Measurements from ENCODE around the gene C5orf58.

- no peak for TF ChIP-seq CTCF (conservative IDR thresholded peaks at IDR 0.05 in 1 of 2, IDR thresholded peaks at IDR 0.05 in 1 of 2; ENCODE audit: low read depth in 1 of 2, low read length in 2 of 2)
- no peak for TF ChIP-seq EZH2 (IDR thresholded peaks at IDR 0.05; ENCODE audit: low read length, missing control alignments)
Measured at GRCh38 chr5:170276140-170276539, 43.4 kb downstream of the C5orf58 start.
